Measurements from ENCODE around the gene SKOR1. TPM values are rescaled to one million over a fixed set of nuclear protein-coding genes. Genes with fewer than 3 reads are reported as not detected.

The SKOR1 gene
- total RNA-seq, 2 donors from 2014 or later, result 0.31 to 0.95 TPM

DNA sequence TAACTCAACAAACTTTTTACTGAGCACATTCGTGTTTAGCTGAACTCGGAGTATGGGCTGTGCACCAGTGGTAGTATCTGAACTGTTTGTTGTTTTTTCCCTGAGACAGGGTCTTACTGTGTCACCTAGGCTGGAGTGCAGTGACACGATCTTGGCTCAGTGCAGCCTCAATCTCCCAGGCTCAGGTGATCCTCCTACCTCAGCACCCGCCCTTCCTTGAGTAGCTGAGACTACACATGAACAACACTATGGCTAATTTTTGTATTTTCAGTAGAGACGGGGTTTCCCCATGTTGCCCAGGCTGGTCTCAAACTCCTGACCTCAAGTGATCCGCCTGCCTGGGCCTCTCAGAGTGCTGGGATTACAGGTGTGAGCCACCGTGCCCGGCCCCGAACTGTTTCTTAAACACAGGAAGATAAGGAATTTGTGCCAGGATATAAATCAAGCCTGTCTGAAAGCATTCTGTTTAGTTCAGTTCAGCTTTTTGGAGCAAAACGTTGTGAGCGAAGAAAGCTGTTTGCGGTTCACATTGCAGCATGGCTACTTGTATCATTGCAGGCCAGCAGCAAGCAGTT, 40.4 kb upstream of the SKOR1 start:
- H3K9me3 Mint-ChIP-seq, result no peaks in the 10 kb centered on the region
- no peak overlapping the region for H3K27ac Mint-ChIP-seq
- H3K4me3 Mint-ChIP-seq, result no peak overlapping the region
- H3K4me1 Mint-ChIP-seq (ENCODE audit: low read depth), result peaks cover 28% of the 10 kb centered on the region
- H3K36me3 Mint-ChIP-seq (ENCODE audit: insufficient read depth in 2 of 2), result no peaks in the 10 kb centered on the region
- no peaks in the 10 kb centered on the region for H3K27me3 Mint-ChIP-seq (ENCODE audit: low read depth)
- ATAC-seq (replicated peaks in 1 of 2), result no peak
- DNase-seq, result no peak

DNA sequence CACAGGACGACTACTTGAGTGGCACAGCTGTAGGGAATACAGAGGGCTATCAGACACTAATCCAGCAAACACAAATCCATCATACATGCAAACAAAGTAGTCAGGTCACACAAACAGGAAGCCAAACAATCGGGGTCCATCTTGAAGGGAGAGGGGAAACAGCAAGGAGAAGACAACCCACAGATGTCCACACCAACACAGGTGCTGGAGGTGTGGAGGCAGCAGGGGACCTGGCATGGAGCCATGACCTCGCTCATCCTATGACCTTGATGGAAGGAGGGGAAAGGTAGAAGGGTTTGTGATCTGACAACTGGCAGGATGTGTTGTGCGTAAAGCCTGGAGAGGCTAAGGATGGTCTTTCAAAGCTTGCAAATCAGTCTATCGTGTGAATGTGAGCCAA, 39.9 kb upstream of the SKOR1 start:
- Mint-ChIP-seq H3K36me3 (ENCODE audit: insufficient read depth in 2 of 2) (no peaks in the 10 kb centered on the region), H3K4me1 (ENCODE audit: low read depth) (peaks cover 28% of the 10 kb centered on the region), H3K27me3 (ENCODE audit: low read depth) (no peaks in the 10 kb centered on the region), H3K4me3 (no peak overlapping the region), H3K9me3 (no peaks in the 10 kb centered on the region), H3K27ac (no peak overlapping the region)
- no peak for ATAC-seq (replicated peaks in 1 of 2)
- no peak for DNase-seq

DNA sequence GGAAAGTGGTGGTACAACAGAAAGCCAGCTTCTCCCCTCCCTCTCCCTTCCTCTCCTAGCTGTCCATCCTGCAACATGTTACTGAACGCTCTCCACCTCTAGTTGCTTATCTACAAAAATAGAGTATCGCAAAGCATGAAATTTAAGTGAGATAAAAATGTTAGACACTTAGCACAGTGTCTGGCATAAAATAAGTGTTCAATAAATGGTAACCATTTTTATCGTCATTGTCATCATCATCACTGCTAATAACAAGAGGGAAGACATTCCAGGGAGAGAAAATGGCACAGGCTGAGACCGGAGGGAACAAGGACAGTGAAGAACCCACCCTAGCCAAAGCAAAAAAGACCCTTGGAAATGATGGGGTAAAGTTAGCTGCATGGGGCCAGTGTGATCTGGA, 38.7 kb upstream of the SKOR1 start:
- no peak for ATAC-seq (replicated peaks in 1 of 2)
- Mint-ChIP-seq H3K36me3 (ENCODE audit: insufficient read depth in 2 of 2) (peaks cover 0 to 3% of the 10 kb centered on the region in 2 donors), H3K4me3 (no peak overlapping the region)

DNA sequence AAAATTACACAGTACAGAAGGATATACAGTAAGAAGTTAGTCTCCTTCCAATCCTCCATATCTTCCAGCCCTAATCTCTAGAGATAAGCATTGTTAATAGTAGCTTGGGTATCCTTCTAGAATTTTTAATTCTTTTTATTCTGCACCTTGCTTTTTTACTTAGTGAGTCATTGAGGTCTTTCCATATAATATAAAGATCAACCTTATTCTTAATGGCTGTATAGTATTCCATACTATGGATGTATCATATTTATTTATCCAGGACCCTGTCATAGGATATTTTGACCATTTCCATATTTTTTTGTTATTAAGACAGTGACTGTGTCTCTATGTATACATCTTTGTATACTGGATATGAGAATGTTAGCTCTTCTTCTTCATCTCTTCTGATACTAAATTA, 36.3 kb upstream of the SKOR1 start:
- H3K4me3 Mint-ChIP-seq, result no peak overlapping the region
- H3K27ac Mint-ChIP-seq, result no peak overlapping the region
- no peaks in the 10 kb centered on the region for H3K9me3 Mint-ChIP-seq
- H3K4me1 Mint-ChIP-seq (ENCODE audit: low read depth), result peaks cover 14% of the 10 kb centered on the region
- no peaks in the 10 kb centered on the region for H3K27me3 Mint-ChIP-seq (ENCODE audit: low read depth)
- peaks cover 0 to 5% of the 10 kb centered on the region in 2 donors for H3K36me3 Mint-ChIP-seq (ENCODE audit: insufficient read depth in 2 of 2)
- no peak for ATAC-seq (replicated peaks in 1 of 2)
- DNase-seq, result no peak

More for the DNA sequence above, 38.7 kb upstream of the SKOR1 start:
- DNase-seq, result no peak
- H3K27ac Mint-ChIP-seq, result no peak overlapping the region
- peaks cover 28% of the 10 kb centered on the region for H3K4me1 Mint-ChIP-seq (ENCODE audit: low read depth)
- no peaks in the 10 kb centered on the region for H3K9me3 Mint-ChIP-seq
- no peaks in the 10 kb centered on the region for H3K27me3 Mint-ChIP-seq (ENCODE audit: low read depth)

DNA sequence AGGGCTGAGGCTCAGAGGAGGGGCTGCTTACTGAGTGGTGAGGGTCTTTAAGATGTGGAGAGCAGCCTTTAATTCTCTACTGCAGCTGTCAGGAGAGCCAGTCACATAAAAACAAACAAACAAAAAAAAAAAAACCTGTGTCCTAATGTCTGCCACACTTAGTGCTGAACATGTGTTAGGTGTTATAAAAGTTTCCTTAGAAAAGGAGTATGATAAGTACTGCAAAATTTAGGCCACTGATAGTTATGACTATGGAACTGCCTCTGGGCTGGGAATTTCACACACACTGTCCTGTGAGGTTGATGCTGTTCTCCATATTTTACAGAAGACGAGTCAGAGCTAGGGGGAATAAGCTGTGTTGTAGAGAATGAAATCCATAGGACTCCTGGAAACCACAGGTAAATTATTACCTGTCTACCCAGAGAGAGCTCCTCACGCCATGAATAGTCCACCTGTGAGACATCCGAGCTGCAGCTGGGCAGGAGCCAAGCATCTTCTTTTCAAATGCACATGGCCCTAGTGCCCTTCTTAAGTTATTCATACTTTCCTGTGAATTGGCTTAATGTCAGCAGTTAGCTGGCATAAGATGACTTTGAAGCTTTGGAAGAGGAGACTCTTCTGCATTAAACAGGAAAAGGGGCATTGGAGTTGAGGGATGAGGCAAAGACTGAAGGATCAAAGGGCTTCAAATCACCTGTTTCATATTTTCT, 34.5 kb upstream of the SKOR1 start:
- H3K27ac Mint-ChIP-seq, result no peak overlapping the region
- peaks cover 11% of the 10 kb centered on the region for H3K4me1 Mint-ChIP-seq (ENCODE audit: low read depth)
- H3K4me3 Mint-ChIP-seq, result no peak overlapping the region
- DNase-seq, result no peak
- peaks cover 0 to 3% of the 10 kb centered on the region in 2 donors for H3K9me3 Mint-ChIP-seq
- ATAC-seq (replicated peaks in 1 of 2), result no peak
- H3K27me3 Mint-ChIP-seq (ENCODE audit: low read depth), result no peaks in the 10 kb centered on the region
- H3K36me3 Mint-ChIP-seq (ENCODE audit: insufficient read depth in 2 of 2), result peaks cover 5 to 13% of the 10 kb centered on the region in 2 donors

DNA sequence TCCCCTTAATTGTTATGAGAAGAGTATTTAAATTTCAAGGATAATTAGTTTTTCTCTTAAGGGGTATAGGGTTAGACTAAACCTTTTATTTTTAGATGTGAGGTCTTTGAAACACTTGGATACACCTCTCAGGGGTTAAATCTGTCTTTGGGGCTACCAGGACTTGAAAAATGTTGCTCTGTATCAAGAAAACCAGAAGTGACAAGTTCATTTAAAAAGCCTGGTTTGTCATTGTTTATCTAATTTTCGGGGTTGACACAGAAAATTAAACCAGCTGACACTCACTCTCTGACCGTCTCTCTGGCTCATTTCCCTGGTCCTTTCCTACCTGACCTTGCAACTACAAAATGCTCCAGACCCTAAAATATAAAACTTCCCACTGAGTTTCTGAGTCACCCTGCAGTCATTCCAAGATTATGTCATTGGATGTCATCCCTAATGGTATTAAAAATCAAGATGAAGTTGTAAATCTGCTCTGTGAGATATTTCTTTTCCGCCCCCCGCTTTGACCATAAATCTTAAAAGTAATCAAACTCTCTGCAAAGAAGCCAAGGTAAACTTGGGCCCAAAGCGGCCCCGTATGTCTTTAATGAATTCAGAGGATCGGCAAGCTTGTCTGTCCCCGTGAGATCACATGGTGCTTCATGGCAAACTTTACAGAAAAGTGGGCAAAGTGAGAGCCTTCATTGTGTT, 32.9 kb upstream of the SKOR1 start:
- Mint-ChIP-seq H3K4me1 (ENCODE audit: low read depth) (peaks cover 11% of the 10 kb centered on the region), H3K4me3 (no peak overlapping the region), H3K27ac (no peak overlapping the region), H3K9me3 (peaks cover 0 to 3% of the 10 kb centered on the region in 2 donors), H3K27me3 (ENCODE audit: low read depth) (no peaks in the 10 kb centered on the region), H3K36me3 (ENCODE audit: insufficient read depth in 2 of 2) (peaks cover 7 to 18% of the 10 kb centered on the region in 2 donors)
- DNase-seq, result no peak
- ATAC-seq (replicated peaks in 1 of 2), result no peak

DNA sequence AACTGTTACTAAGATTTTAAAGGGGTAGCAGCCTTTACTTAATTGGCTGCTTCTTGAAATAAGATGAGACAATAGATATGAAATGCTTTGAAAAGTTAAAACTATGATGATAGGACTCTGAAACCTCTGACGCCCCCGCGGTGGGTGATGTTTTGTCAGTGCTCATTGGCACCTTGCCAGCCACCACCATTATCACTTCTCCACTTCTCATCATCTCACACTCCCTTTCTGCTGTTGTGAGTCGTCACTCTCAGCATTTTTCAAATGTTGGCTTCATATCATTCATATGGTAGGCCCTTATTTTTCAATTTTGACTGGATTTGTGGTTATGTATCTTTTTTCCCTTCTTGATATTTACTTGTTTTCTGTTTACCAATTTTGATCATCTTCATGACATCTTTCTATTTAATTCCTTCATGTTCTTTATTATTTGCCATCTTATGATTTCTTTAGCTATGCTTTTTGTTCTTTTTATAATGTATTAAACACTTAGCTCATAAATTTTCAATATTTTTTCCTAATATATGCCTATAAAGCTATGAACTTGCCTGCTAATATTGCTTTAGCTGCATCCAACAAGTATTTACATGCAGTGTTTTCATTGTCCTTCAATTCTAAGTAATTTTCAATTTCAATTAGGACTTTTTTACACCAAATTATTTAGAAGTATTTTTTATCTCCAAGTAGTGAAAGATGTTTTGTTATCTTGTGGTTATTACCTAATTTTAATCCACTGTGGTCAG, 30.3 kb upstream of the SKOR1 start:
- H3K27ac Mint-ChIP-seq, result no peak overlapping the region
- peaks cover 7 to 18% of the 10 kb centered on the region in 2 donors for H3K36me3 Mint-ChIP-seq (ENCODE audit: insufficient read depth in 2 of 2)
- no peak overlapping the region for H3K4me3 Mint-ChIP-seq
- peaks cover 11% of the 10 kb centered on the region for H3K4me1 Mint-ChIP-seq (ENCODE audit: low read depth)
- ATAC-seq (replicated peaks in 1 of 2) (peak; percentile 51 to 57), DNase-seq (peak; percentile 54 to 58)
- H3K9me3 Mint-ChIP-seq, result peaks cover 0 to 3% of the 10 kb centered on the region in 2 donors
- H3K27me3 Mint-ChIP-seq (ENCODE audit: low read depth), result no peaks in the 10 kb centered on the region

DNA sequence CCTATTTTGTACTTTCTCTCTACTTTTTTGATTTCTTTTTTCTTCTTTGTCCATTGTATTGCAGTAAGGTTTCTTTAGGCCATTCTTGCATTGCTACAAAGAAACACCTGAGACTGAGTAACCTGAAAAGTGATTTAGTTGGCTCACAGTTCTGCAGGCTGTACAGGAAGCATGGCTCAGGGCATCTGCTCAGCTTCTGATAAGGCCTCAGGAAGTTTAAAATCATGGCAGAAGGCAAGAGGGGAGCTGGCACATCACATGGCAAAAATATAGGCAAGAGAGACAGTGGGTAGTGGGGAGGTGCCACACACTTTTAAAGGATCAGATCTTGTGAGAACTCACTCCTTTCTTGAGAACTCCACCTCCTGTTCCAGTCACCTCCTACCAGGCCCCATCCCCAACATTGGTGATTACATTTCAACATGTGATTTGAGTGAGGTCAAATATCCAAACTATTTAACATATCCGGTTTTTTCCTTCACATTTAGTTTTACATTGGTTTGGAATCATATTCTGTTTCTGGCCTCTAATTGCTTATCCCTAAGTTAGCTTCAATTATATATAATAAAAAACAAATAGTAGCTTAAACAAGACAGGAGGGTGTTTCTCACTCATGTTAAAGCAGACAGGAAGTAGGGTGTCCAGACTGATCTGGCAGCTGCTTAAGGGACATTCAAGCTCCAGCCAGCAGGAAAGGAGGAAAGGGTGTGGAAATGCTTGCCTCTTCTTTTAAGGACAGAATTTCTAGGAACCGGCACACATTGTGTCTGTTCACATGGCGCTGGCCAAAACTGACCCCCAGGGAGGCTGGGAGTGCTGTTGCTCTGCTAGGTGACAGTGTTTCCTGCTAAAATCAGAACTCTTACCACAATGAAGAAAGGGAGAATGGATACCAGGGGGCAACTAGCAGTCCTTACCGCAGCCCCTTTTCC, 28.8 kb upstream of the SKOR1 start:
- no peak overlapping the region for H3K27ac Mint-ChIP-seq
- DNase-seq, result no peak
- H3K27me3 Mint-ChIP-seq (ENCODE audit: low read depth), result no peaks in the 10 kb centered on the region
- H3K36me3 Mint-ChIP-seq (ENCODE audit: insufficient read depth in 2 of 2), result peaks cover 7 to 15% of the 10 kb centered on the region in 2 donors
- no peak overlapping the region for H3K4me3 Mint-ChIP-seq
- ATAC-seq (replicated peaks in 1 of 2), result no peak
- peaks cover 0 to 3% of the 10 kb centered on the region in 2 donors for H3K9me3 Mint-ChIP-seq
- peaks cover 11% of the 10 kb centered on the region for H3K4me1 Mint-ChIP-seq (ENCODE audit: low read depth)

DNA sequence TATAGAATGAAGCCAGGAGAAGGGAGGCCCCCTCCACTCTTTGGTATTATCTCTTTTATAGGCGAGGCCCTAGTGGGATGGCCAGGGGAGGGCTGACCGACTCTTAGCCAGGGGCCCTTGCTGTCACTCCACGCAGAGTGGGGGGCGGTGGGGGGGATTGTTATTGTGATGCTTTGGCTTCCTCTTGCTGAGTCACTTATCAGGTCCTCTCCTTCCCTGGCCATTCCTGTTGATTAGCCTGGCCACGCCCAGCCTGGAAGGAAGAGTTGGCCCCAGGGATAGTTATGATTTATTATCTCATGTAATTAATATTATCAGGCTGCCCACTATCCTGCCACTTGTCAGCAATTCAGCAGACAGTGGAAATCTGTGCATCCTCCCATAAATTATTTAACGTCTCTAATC, 25.5 kb upstream of the SKOR1 start:
- no peak overlapping the region for H3K4me3 Mint-ChIP-seq
- peaks cover 7 to 13% of the 10 kb centered on the region in 2 donors for H3K36me3 Mint-ChIP-seq (ENCODE audit: insufficient read depth in 2 of 2)
- H3K9me3 Mint-ChIP-seq, result peaks cover 0 to 3% of the 10 kb centered on the region in 2 donors
- H3K27me3 Mint-ChIP-seq (ENCODE audit: low read depth), result no peaks in the 10 kb centered on the region
- ATAC-seq (replicated peaks in 1 of 2), result no peak
- peaks cover 6% of the 10 kb centered on the region for H3K4me1 Mint-ChIP-seq (ENCODE audit: low read depth)
- no peak overlapping the region for H3K27ac Mint-ChIP-seq
- DNase-seq, result no peak

DNA sequence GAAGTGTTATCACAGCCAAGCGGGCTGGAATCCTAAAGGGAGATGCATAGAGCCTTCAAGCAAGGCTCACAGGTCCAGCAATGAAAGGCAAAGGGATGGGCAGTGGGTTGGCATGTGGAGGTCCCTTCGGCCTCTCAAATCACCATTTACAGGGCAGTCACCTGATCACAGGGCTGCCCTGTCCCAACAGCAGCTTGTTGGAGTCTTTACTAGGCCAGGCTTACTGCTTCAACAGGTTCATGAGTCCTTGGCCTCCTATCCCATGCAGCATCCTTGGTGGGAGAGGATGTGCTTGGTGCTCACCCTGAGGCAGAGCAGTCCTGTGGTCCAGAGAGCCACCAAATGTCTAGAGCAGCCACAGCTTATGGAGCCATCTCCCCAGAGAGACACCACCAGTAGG, 24.2 kb upstream of the SKOR1 start:
- Mint-ChIP-seq H3K4me3 (no peak overlapping the region), H3K36me3 (ENCODE audit: insufficient read depth in 2 of 2) (peaks cover 0 to 1% of the 10 kb centered on the region in 2 donors), H3K27ac (no peak overlapping the region), H3K9me3 (no peaks in the 10 kb centered on the region), H3K27me3 (ENCODE audit: low read depth) (no peaks in the 10 kb centered on the region), H3K4me1 (ENCODE audit: low read depth) (no peaks in the 10 kb centered on the region)
- DNase-seq, result no peak
- no peak for ATAC-seq (replicated peaks in 1 of 2)

DNA sequence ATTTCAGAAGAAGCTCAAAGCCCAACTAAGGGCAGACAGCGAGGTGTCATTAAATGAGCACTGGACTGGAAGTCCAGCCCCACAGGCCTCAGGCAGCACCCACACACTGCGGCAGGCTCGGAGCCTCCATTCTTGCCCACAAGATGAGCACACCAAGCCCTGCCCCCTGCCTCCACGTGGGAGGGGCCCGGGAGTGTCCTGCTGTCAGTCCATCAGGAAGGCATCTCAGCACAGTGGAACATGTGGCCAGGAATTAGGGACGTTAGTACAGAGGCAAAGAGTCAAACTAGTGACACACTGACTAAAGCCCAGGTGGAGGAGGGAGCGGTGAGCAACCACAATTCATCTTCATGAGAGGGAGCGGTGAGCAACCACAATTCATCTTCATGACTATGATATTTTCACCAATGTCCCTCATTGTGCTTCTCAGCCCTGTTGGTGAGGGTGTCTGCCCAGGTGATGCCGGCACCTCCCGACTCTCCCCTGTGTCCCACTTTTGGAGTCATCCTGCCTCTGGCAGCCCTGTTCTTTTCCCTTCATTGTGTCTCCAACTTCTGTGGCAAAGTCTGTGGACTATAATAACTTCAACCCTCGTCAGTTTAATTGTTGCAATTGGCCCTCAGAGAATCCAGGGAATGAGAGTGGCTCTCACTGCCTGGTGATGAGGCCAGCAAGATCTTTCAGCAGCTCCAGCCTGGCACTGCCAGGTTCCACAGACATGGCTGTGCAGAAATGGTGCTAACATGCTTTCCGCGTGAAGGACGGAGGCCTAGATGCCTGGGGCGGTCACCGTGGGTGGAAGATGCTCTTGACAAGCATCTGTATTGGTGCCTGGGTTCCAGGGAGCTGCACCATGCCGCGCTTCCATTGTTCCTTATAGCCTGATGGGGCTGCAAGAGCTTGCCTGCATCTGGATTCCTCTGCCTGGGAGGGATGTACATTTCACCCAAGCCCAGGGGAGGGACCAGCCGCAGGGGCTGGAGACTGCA, 23.1 kb upstream of the SKOR1 start:
- DNase-seq, result no peak
- Mint-ChIP-seq H3K27ac (no peak overlapping the region), H3K36me3 (ENCODE audit: insufficient read depth in 2 of 2) (no peaks in the 10 kb centered on the region), H3K9me3 (no peaks in the 10 kb centered on the region), H3K27me3 (ENCODE audit: low read depth) (no peaks in the 10 kb centered on the region), H3K4me1 (ENCODE audit: low read depth) (no peaks in the 10 kb centered on the region), H3K4me3 (no peak overlapping the region)
- ATAC-seq (replicated peaks in 1 of 2), result no peak
